Measurements from ENCODE around the gene LAMC2. TPM values are rescaled to one million over a fixed set of nuclear protein-coding genes. Genes with fewer than 3 reads are reported as not detected.

The LAMC2 gene
- total RNA-seq, 1 donor from 2014 or later = 13.3 TPM

GRCh38 chr1:183188240-183188639, 2.2 kb downstream of the LAMC2 start:
- TF ChIP-seq POLR2AphosphoS5 (IDR thresholded peaks at IDR 0.05; ENCODE audit: insufficient read depth in 1 of 2, low read depth in 1 of 2) (no peak), CTCF (IDR thresholded peaks at IDR 0.05) (no peak), POLR2A (IDR thresholded peaks at IDR 0.05) (no peak)
- Histone ChIP-seq H3K27ac (no peak overlapping the region), H3K36me3 (no peaks in the 10 kb centered on the region), H3K4me1 (peaks cover 16% of the 10 kb centered on the region), H3K4me3 (no peak overlapping the region), H3K27me3 (no peaks in the 10 kb centered on the region), H3K9me3 (no peaks in the 10 kb centered on the region)
- DNase-seq (ENCODE audit: extremely low spot score in 2 of 2) = no peak
- intact Hi-C loops (cut with DNase I) = no loop called here

- intact Hi-C loops (cut with DNase I) = no loop called here
- Histone ChIP-seq H3K27ac (no peak overlapping the region), H3K9me3 (no peaks in the 10 kb centered on the region), H3K4me3 (no peak overlapping the region), H3K4me1 (peaks cover 6% of the 10 kb centered on the region), H3K27me3 (no peaks in the 10 kb centered on the region), H3K36me3 (no peaks in the 10 kb centered on the region)
- TF ChIP-seq POLR2A (IDR thresholded peaks at IDR 0.05) (no peak), POLR2AphosphoS5 (IDR thresholded peaks at IDR 0.05; ENCODE audit: insufficient read depth in 1 of 2, low read depth in 1 of 2) (no peak)
- DNase-seq (ENCODE audit: extremely low spot score in 2 of 2) = no peak
Observed at GRCh38 chr1:183191833-183192232, 5.8 kb downstream of the LAMC2 start.

- Histone ChIP-seq H3K27me3 (no peaks in the 10 kb centered on the region), H3K4me1 (no peaks in the 10 kb centered on the region), H3K4me3 (no peak overlapping the region), H3K9me3 (no peaks in the 10 kb centered on the region), H3K36me3 (no peaks in the 10 kb centered on the region), H3K27ac (no peak overlapping the region)
- DNase-seq (ENCODE audit: extremely low spot score in 2 of 2) = no peak
- intact Hi-C loops (cut with DNase I) = no loop called here
- TF ChIP-seq POLR2AphosphoS5 (IDR thresholded peaks at IDR 0.05; ENCODE audit: insufficient read depth in 1 of 2, low read depth in 1 of 2) (no peak), CTCF (IDR thresholded peaks at IDR 0.05) (no peak), POLR2A (IDR thresholded peaks at IDR 0.05) (no peak)
Observed at GRCh38 chr1:183193963-183194525, 8.0 kb downstream of the LAMC2 start.

GRCh38 chr1:183194527-183195141, 8.6 kb downstream of the LAMC2 start:
- TF ChIP-seq CTCF (IDR thresholded peaks at IDR 0.05) (no peak), POLR2AphosphoS5 (IDR thresholded peaks at IDR 0.05; ENCODE audit: insufficient read depth in 1 of 2, low read depth in 1 of 2) (no peak), POLR2A (IDR thresholded peaks at IDR 0.05) (no peak)
- Histone ChIP-seq H3K36me3 (no peaks in the 10 kb centered on the region), H3K4me3 (no peak overlapping the region), H3K27ac (no peak overlapping the region), H3K4me1 (no peaks in the 10 kb centered on the region), H3K9me3 (no peaks in the 10 kb centered on the region), H3K27me3 (no peaks in the 10 kb centered on the region)
- no peak for DNase-seq (ENCODE audit: extremely low spot score in 2 of 2)
- intact Hi-C loops (cut with DNase I) = no loop called here

- H3K4me3 ChIP-seq = no peak overlapping the region
- H3K9me3 ChIP-seq = no peaks in the 10 kb centered on the region
- H3K36me3 ChIP-seq = no peaks in the 10 kb centered on the region
- TF ChIP-seq POLR2A (IDR thresholded peaks at IDR 0.05) (no peak), CTCF (IDR thresholded peaks at IDR 0.05) (no peak), POLR2AphosphoS5 (IDR thresholded peaks at IDR 0.05; ENCODE audit: insufficient read depth in 1 of 2, low read depth in 1 of 2) (no peak)
- no peak for DNase-seq (ENCODE audit: extremely low spot score in 2 of 2)
- no peaks in the 10 kb centered on the region for H3K4me1 ChIP-seq
- intact Hi-C loops (cut with DNase I) = no loop called here
- no peak overlapping the region for H3K27ac ChIP-seq
- H3K27me3 ChIP-seq = no peaks in the 10 kb centered on the region
Observed at GRCh38 chr1:183195142-183195574, 9.1 kb downstream of the LAMC2 start.

Measured in vagina (tissue), 2 donors.